Liver (tissue), 3 donors: ENCODE data around the gene FAM184A.

Experiments used
- CTCF ChIP-seq: fragments of 150-350 bp; IDR thresholded peaks from 2 replicates; pipeline ENCODE4 v1.5.1; 2017; ENCODE audit warnings: improper control_type of control experiment, low read depth, low read length; ENCODE audit not compliant: missing input control
- GABPA ChIP-seq, 2 donors: IDR thresholded peaks in 1 of 2; conservative IDR thresholded peaks in 1 of 2; 2 replicates each; pipeline ENCODE4 v1.6.1; 2016; ENCODE audit warnings: antibody characterized with exemption in 2 of 2, mild to moderate bottlenecking in 1 of 2, moderate library complexity in 1 of 2
- MAX ChIP-seq: IDR thresholded peaks from 2 replicates; pipeline ENCODE4 v1.6.1; 2016; ENCODE audit warnings: antibody characterized with exemption
- RXRA ChIP-seq, 2 donors: IDR thresholded peaks; 2 replicates each; pipeline ENCODE4 v1.6.1; 2017 to 2018; ENCODE audit warnings: antibody characterized with exemption in 2 of 2, mild to moderate bottlenecking in 1 of 2
- SP1 ChIP-seq: IDR thresholded peaks from 2 replicates; pipeline ENCODE4 v1.6.1; 2018; ENCODE audit warnings: antibody characterized with exemption, mild to moderate bottlenecking
- YY1 ChIP-seq: IDR thresholded peaks from 2 replicates; pipeline ENCODE4 v1.6.1; 2016; ENCODE audit warnings: antibody characterized with exemption, mild to moderate bottlenecking
- donor health status: healthy.
- donor health status: healthy.

GRCh38 chr6:119034827-119035458, 43.5 kb downstream of the FAM184A start:
- TF ChIP-seq CTCF (no peak), SP1 (peak; percentile 37), YY1 (peak; percentile 14), GABPA (IDR thresholded peaks at IDR 0.05 in 1 of 2, conservative IDR thresholded peaks at IDR 0.05 in 1 of 2) (no peak), MAX (no peak), RXRA (IDR thresholded peaks at IDR 0.05) (peak; percentile 25 to 44)
